Measurements from ENCODE around the gene DCN.

Gene DCN

DNA sequence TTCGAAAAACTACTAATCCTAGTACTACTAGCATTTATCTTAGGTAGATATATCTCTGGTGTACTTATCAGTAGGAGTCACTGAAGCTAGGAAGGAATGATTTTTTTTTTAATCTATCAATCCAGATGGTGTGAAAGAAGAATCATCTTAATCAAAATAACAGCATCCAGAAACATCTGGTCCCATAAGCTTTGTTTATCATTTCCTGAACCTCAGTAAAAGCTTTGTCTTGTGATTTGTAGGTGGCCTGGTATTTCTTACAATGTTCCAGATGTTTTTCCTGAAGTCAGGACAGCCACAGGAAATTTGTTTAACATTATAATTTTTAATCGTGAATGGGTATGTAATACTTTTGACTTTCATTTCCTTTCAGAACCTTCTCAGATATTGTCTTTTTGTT lies 43.3 kb downstream of the DCN start:
- no peak for DNase-seq (ENCODE audit: low read depth in 2 of 2)

DNA sequence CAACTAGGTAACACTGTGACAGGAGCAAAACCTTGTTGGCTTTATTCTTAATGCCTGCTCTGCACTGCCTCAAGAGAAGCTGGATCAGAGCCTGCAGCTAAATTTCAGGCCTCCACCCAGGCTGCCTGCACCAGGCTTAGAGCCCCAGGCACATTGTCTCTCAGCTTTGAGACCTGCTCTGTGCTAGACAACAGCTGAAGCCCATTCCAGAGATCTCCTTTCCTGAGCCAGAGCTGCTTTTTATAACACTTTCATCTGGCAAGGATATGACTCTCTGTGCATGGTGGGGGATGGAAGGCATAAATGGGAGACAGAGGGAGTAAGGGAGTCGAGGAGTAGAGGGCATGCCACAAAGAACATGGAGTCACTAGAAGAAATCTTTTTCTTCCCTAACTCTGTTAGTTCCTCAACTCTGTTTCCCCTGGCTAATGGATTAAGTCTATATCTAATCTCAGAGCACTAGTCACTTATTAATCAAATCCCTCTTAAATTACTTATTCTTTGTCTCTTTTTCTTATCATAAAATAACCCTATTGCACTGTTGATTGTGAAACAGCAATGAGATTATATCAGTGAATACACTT lies 44.2 kb downstream of the DCN start:
- no peak for DNase-seq (ENCODE audit: low read depth in 2 of 2)

DNA sequence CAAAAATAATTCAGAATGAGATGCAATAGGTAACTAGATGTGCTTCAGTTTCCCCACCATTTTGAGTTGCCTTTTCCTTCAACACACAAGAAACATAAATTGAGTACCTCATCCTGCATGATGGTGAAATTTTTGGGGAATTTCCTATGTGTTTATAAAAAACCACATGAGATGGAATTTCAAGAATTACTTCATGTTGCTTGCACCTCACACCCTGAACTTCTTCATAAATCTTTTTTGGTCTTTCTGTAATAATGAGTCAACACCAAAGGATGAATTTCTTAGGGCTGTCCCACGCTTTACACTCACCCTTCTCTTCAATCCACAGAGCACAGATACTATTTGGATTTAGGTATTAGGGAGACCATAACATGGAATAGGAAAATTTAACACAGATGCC lies 48.7 kb downstream of the DCN start:
- DNase-seq (ENCODE audit: low read depth in 2 of 2): no peak

DNA sequence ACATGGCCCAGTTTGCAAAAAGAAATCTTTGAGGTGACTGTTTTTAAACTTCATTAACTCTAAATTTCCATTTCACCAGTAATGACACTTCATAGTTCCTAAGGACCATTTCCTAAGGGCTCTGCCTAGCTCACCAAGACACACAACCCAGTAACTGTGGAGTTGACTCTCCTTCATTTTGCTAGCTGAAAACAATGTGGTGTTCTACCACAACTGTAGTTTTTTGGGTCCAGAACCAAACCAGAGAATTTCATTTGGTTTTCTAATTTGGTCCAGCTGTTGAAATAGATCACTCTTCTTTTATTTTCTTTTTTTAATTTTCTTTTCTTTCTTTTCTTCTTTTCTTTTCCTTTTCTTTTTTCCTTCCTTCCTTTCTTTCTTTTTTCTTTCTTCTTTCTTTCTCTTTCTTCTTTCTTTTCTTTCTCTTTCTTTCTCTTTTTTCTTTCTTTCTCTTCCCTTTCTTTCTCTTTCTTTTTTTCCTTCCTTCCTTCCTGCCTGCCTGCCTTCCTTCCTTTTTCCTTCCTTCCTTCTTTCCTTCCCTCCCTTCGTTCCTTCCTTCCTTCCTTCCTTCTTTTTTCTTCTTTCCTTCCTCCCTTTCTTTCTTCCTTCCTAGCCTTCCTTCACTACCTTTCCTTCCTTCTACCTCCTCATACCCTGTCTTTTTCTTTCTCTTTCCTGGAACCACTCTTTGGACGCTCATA lies 52.8 kb downstream of the DCN start:
- no peak for DNase-seq (ENCODE audit: low read depth in 2 of 2)

DNA sequence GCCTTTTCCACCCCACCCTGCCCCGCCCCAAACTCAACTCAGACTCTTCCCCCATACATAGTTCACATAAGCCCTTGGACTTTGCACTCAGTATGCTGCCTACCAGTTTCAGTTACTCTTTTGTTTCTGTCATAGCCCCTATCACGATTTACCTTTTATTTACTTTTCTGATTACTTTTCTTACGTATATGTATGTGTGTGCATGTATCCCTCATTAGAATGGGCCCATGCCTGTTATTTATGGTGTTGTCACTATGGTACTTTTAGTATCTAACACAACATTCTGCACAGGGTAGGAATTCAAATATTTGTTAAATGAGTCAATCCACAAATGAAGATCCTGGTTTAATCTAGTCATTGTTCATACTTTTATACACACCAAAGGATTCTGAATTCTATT lies 54.9 kb downstream of the DCN start:
- no peak for DNase-seq (ENCODE audit: low read depth in 2 of 2)

DNA sequence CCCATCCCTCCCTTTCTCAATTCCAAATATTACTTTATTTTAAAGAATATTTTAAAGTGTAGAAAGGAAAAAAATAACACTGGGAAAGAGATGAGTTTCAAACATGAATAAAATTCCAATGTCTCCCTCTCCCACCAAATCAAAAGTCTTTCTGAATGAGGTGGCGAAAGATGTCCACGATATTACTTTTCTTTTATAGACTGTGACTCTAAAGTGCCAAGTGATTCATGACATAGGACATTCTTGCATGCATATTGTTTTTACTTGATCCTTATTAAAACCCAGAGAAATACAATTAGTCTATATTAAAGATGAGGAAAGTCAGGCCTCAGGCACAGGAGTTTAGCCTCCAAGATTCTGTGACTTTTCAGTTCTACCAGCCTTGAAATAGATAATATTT lies 55.3 kb downstream of the DCN start:
- no peak for DNase-seq (ENCODE audit: low read depth in 2 of 2)

DNA sequence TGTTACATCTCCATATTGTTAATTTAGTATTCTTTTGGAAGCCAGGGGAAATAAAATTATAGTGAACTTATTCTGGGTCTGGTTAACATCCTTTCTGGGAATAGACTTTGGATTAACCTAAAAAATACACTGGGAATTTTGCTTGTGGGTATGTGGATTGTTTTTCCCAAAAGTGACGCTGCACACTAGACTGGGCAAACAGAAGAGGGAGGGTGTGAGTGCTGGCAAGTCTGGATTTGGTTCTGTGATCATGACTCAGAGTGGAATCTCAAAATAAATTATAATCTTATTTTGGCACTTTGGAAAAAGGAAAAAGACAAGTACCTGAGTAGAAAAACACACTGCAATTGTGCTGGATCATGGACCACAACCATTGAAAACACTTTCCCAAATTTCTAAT lies 56.1 kb downstream of the DCN start:
- DNase-seq (ENCODE audit: low read depth in 2 of 2): no peak

DNA sequence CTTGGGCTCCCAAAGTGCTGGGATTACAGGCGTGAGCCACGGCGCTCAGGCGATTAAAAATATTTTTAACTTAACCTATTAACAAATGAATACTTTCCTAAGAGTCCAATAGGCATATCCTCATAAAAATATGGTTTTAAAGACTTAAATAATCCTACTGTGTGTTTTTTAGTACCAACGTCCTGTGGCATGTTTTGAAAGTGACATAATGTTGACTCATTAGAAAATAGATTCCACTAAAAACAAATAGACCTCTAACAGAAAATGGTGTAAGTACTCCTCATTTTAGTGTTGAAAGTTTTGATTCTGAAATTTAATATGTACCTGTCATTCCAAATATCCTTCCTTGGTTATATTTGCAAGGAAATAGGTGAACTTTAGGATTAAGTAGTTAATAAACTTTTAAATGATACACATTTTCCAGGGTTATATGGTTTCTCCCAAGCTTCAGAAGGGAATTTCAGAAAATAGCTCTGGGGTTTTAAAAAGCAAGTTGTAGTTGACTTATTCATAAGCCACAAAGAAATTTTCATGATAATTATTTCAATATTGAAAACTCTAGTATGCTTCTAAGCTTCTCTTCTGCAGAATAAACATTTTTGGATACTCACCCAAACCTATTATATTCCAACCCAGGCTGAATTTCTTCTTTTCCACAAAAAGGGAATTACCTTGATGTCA lies 59.2 kb downstream of the DCN start:
- DNase-seq (ENCODE audit: low read depth in 2 of 2): no peak

DNA sequence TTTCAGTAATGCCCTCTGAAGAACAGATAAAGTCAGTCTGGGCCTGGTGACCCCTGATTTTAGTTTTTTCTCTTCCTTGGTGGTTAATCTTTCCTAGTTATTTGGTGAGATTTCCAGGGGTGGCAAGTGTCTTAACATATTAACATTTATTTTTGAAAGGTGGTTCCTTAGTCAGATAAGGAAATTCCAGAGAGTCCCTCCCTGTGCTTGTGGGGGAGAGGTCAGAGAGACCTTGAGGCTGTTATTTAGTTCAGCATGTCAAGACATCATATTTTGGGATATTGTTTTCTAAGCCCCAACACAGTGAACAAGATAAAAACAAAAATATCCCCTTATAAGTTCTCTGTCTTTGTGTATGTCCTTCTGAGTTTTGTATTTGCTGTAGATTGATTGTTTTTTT lies 61.8 kb downstream of the DCN start:
- DNase-seq (ENCODE audit: low read depth in 2 of 2): no peak

DNA sequence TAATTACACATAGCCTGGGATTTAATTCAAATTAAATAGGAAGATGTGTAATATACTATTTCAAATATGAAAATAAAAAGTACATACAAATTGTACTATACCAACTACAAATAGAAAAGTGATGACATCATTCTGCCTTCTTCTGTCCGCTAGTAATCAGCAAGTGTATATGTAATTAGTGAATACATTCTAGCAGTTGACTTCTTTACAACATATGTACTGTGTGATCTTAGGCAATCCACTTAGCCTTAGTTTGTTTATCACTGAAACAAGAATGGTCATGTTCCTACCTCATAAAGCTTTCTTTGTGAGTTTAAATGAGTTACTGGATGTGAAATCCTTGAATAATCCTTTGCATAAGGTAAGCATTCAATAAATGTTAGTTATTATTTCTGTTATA lies 63.5 kb downstream of the DCN start:
- no peak for DNase-seq (ENCODE audit: low read depth in 2 of 2)

DNA sequence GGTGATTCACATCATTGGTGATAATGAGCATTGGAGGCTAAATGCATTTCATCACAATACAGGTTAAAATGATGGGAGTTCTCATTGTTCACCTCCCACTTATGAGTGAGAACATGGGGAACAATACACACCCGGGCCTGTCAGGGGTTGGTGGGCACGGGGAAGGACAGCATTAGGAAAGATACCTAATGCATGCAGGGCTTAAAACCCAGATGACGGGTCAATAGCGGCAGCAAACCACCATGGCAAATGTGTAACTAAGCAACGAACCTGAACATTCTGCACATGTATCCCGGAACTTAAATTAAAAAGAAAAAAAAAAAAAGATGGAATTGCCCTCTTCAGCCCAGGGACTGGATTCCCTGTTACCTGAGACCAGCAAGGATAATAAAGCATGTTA lies 69.0 kb downstream of the DCN start:
- no peak for DNase-seq (ENCODE audit: low read depth in 2 of 2)

DNA sequence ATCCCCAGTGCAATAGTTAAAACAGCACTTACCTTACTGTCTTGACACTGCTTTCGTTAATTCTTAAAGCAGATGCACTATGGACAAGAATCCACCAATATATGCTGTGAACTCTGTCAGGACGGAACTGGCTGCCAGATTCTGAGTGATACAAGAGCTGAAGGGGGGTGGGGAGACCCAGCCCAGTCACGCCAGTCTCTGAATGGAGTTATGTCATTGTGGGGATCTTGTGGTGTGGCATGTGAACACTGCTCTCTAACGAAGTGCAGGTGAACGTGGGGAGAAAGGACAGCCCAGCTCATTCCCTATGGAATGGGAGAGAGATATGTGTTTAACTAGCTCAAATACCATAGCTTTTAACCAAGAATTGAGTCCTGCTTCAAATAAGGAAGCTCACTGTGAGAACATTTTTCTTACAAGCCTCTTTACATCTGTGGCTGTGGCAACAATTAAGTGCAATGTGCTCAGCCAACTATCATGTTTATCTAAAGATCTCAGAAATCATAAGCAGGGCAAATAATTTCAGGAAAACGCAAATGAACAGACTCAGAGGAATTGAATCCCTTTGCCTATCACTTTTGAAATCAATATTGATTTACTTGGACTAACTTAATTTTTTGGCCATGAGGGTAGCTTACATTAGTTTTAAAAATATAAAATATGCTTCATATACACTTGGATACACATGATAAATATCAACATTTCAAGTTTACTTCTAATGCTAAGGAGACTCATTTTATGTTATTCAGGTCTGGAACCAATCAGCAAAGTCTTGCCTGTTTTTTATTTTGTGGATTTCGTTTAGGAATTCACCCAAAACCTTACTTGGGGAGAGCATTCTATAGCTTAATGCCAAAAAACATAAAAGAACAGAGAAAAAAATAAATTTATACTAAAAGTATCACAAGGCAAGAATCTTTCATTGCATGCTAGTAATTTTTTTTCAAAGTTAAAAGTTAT lies 71.0 kb downstream of the DCN start, which contains the start of gene LUM:
Gene LUM (minus strand): TSS at position 129 of the 960 bp plus-strand sequence. CDS start 2,515 bp downstream, outside the sequence.
- DNase-seq (ENCODE audit: low read depth in 2 of 2): no peak

DNA sequence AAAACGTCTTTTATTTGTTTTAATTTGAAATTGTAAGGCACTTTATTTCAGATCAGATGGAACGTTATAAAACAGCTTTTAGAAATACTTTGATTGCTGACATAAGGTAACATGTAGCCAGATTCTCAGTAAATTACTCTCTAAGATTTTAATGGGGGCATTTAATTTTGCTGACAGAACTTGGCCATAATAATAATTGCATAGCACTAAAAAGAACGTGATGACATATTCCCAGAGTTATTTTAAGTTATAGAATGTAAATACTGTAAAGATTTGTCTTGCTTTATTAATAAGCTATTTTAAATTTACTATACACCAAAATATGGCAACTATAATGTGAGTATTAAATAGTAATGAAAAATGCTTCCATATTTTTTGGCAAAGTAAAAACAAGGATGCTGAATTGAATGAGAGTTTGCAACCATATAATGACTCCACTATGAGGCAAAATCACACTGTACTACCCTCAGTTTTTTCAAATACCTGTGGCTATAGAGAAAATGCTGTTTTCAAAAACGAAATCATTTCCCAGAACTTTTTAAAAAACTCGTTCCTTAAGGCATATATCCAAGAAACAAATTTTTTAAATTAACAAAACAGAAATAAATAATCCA lies 72.2 kb downstream of the DCN start:
- no peak for DNase-seq (ENCODE audit: low read depth in 2 of 2)

DNA sequence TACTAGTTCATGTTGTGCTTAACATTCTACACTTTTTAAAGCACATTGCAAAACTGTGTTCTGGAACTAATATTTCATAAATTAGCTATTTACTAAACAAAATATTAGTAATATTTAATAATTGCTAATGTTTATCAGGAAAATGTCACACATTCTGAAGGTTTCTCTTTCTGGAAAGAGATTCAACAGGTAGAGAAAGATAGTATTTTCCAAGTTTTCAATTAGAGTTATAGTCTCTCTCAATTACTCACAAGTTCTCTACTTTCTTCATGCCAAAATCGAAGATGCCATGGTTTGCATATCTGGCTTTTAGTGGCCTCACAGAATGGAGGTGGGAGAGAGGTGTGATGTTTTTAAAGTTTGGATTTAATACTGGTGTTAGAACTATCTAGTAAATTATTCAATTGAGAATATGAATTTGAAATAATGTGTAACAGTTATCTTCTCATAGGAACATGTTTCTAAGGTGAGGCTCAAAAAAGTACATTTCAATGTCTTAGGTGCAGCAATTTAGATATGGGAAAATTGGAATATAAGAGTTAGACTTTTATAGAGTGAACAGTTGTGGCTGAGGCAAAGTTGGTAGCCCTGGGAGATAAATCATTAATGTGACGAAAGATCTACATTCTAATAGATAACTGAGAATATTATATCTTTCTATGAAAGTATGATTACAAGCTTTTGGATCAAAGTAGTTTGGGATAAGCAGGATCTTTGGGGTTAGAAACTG lies 72.9 kb downstream of the DCN start:
- no peak for DNase-seq (ENCODE audit: low read depth in 2 of 2)

DNA sequence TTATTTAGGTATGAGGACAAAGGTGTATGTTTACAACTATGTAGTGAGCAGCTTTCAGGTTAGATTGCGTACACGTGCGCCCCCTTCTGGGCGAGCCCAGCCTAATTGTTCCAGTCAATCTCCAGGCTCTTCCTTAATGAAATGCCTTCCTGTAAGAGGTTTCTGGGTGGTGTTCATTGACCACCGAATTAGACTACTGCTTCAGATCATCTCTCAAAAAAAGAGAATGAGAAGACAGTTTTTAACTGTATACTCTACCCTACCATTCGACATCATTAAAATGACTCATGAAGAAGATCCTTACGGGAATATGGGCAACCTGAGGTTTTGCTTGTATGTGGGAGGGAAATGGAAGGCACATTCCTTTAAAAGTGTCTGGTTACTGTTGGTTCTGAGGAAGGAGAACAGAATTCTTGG lies 73.5 kb downstream of the DCN start:
- DNase-seq (ENCODE audit: low read depth in 2 of 2): peak; percentile 37 to 43

DNA sequence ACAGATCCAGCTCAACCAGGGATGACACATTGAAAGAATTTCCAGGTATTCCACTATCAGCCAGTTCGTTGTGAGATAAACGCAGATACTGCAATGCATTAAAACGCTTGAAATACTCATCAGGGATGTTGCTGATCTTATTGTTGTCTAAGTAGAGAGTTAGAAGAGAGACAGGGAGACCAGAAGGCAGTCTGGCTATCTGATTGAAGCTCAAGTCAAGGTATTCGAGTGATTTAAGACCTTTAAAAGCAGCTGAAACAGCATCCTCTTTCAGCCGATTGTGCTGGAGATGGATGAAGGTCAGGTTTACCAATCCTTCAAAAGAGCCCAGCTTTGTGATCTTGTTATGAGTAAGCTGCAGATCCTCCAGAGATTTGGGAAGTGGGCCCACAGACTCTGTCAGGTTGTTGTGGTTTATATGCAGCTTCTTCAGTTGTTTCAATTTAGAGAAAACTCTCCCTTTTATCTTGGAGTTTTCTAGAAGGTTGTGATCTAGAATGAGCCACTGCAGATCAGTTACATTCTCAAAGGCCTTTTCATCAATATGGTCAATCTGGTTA lies 74.3 kb downstream of the DCN start:
- no peak for DNase-seq (ENCODE audit: low read depth in 2 of 2)

DNA sequence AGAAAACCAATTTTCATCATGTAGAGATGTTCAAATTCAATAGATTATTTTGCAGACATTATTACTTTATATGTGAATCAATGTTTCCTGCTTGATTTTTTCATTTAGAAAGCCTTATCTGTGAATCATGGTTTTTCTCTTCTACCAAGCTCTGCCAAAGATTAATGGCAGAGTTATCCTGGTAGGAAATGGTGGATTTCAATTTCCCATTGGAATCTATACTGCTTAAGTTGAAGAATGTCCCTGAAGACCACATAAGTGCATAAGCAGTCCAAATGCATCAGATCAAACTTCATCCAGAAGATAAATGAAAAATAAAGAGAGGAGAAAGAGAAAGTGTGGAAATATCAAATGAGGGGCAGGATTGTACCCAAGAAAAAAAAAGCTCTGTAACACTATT lies 76.3 kb downstream of the DCN start:
- DNase-seq (ENCODE audit: low read depth in 2 of 2): no peak

DNA sequence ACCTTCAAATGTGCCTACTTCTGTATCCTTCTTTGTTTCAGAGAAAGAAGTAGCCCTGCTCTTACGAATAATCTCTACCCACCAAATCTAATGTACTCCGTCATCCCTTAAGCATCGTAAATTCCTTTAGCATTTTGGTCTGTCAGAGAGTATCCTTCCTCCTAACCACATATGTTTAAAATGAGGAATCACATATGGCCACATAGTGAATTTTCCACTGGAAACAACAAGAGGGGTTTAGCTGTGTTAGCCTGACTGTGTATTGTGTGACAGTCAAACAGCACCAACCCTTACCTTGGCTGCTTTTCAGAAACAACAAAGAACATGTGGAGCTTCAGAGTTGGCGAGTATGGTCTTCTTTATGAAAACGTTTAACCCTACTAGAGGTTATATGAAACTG lies 76.8 kb downstream of the DCN start:
- DNase-seq (ENCODE audit: low read depth in 2 of 2): no peak

DNA sequence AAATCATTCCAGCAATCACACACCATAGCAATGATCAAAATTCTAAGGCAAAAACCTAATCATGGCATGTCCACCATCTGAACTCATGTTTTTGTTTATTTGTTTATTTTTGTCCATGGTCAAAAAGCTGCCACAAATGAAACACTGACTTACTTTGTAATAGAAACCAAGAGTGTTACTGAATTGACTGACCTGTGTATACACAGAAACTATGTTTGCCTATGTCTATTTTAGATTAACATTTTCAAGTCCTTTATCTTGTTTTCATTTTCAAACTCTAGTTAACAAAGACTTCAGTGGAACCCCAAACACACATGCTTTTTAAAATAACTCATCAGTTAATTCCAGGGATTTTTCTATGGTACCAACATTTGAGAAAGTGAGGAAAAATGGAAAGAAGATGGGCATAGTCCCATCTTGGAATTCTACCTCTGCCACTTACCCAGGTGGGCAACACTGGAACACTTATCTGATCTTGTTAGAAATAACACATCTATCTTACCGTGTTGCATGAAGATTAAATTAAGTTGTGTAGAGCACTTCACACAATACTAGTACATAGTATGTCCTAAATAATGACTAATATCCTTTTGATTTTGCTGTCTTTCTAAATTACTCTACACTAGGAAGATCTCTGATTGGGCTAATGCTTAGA lies 77.7 kb downstream of the DCN start:
- DNase-seq (ENCODE audit: low read depth in 2 of 2): no peak

DNA sequence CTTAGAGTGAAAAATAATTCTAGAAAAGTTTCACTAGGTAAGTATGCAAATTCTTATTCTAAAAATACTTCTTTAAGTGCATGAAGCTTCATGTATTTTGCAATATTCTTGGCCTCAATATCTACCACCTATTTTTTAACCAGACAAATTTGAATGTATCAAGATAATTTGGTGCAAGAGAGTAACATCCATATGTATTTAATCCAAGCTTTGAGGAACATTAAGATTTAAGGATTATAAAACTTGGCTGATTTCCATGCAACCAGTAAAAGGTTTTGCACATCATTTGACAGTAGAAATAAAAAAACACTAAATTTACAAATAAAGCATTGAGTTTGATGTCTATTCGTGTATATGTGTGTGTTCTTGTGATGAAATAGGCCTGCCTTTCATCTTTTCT lies 79.0 kb downstream of the DCN start:
- DNase-seq (ENCODE audit: low read depth in 2 of 2): no peak
